Cardiac muscle cell (in vitro differentiated cells and primary cell): ENCODE measurements around the gene CHAF1B. TPM values are rescaled to one million over a fixed set of nuclear protein-coding genes. Genes with fewer than 3 reads are reported as not detected.
"Not testable (repeated sequence)": the region's sequence is repeated elsewhere in the genome, so short reads cannot be mapped to it uniquely, and the experiment has no call there.

Experiments used
- DNase-seq, 2 donors: peaks; one replicate each; pipeline versions ENCODE4 v3.0.0 to v3.0.0-alpha.2; 2010 to 2017; ENCODE audit warnings: low read depth in 1 of 2, low spot score in 1 of 2
- H3K27ac ChIP-seq: fragments of 200-600 bp; sonication (generic); 2 replicates; pipeline ENCODE4 v1.5.1; 2016
- H3K27me3 ChIP-seq: fragments of 200-600 bp; sonication (generic); 2 replicates; pipeline ENCODE4 v1.6.0; 2016; ENCODE audit warnings: control low read depth
- H3K36me3 ChIP-seq: fragments of 200-600 bp; sonication (generic); 2 replicates; pipeline ENCODE4 v1.5.1; 2016; ENCODE audit warnings: control low read depth
- H3K4me1 ChIP-seq: fragments of 200-600 bp; sonication (generic); 2 replicates; pipeline ENCODE4 v1.8.1; 2017; ENCODE audit warnings: low read depth, mild to moderate bottlenecking, mixed run types
- H3K4me3 ChIP-seq: fragments of 200-600 bp; sonication (generic); 2 replicates; pipeline ENCODE4 v1.5.1; 2016; ENCODE audit warnings: mild to moderate bottlenecking
- H3K9me3 ChIP-seq: fragments of 200-600 bp; sonication (generic); 2 replicates; pipeline ENCODE4 v1.5.1; 2017; ENCODE audit warnings: low read depth, mild to moderate bottlenecking, control low read depth
- CTCF ChIP-seq: IDR thresholded peaks from 2 replicates; pipeline ENCODE4 v1.5.1; 2012; ENCODE audit warnings: low read depth, mild to moderate bottlenecking, low read length
- polyA plus RNA-seq: library from polyadenylated mRNA; unstranded; fragments of >200 nt; fragmentation: Nextera tagmentation; extraction: Ambion mirVana; gene quantifications from 2 replicates; pipeline ENCODE4 v1.2.1, GENCODE V29; 2016
- total RNA-seq: library from RNA; depleted of rRNA; stranded (reverse); fragments of >200 nt; gene quantifications from 2 replicates; pipeline ENCODE4 v1.2.3, GENCODE V29; 2016

The CHAF1B gene
- total and polyA plus RNA-seq, 2 experiments from 2014 or later, result 3.1 to 5.0 TPM

GRCh38 chr21:36381841-36382589 is 3.2 kb upstream of the CHAF1B start:
- Histone ChIP-seq H3K9me3 (no peaks in the 10 kb centered on the region), H3K4me3 (no peak overlapping the region), H3K27me3 (no peaks in the 10 kb centered on the region), H3K4me1 (no peaks in the 10 kb centered on the region), H3K36me3 (peaks cover 11% of the 10 kb centered on the region), H3K27ac (no peak overlapping the region)
- DNase-seq, result peak in 1 of 2 donors; percentile 11
- TF ChIP-seq CTCF, result no peak

- not testable (repeated sequence) for H3K4me1 ChIP-seq, H3K4me3 ChIP-seq, H3K27ac ChIP-seq, H3K9me3 ChIP-seq, H3K36me3 ChIP-seq, DNase-seq, H3K27me3 ChIP-seq
Observed at GRCh38 chr21:36382722-36383121, 2.5 kb upstream of the CHAF1B start.

- no peaks in the 10 kb centered on the region for H3K9me3 ChIP-seq
- H3K27me3 ChIP-seq, result no peaks in the 10 kb centered on the region
- DNase-seq, result no peak
- no peaks in the 10 kb centered on the region for H3K4me1 ChIP-seq
- no peak for TF ChIP-seq CTCF
- no peak overlapping the region for H3K27ac ChIP-seq
- no peaks in the 10 kb centered on the region for H3K36me3 ChIP-seq
- H3K4me3 ChIP-seq, result peak overlapping the region; percentile 50
Observed at GRCh38 chr21:36384885-36385232, 333 bp upstream of the CHAF1B start.

GRCh38 chr21:36386031-36386642 is 945 bp downstream of the CHAF1B start:
- Histone ChIP-seq H3K9me3 (no peaks in the 10 kb centered on the region), H3K4me1 (no peaks in the 10 kb centered on the region), H3K36me3 (no peaks in the 10 kb centered on the region), H3K4me3 (peak overlapping the region; percentile 50), H3K27me3 (no peaks in the 10 kb centered on the region), H3K27ac (no peak overlapping the region)
- no peak for TF ChIP-seq CTCF
- peak in 1 of 2 donors; percentile 14 for DNase-seq

- DNase-seq, result no peak
- no peaks in the 10 kb centered on the region for H3K27me3 ChIP-seq
- no peaks in the 10 kb centered on the region for H3K36me3 ChIP-seq
- TF ChIP-seq CTCF, result no peak
- no peak overlapping the region for H3K27ac ChIP-seq
- no peaks in the 10 kb centered on the region for H3K4me1 ChIP-seq
- H3K9me3 ChIP-seq, result no peaks in the 10 kb centered on the region
- H3K4me3 ChIP-seq, result no peak overlapping the region
Observed at GRCh38 chr21:36388096-36388495, 2.9 kb downstream of the CHAF1B start.

- DNase-seq, result peak in 1 of 2 donors; percentile 53
- Histone ChIP-seq H3K27me3 (no peaks in the 10 kb centered on the region), H3K27ac (no peak overlapping the region), H3K4me1 (no peaks in the 10 kb centered on the region), H3K9me3 (no peaks in the 10 kb centered on the region), H3K4me3 (no peak overlapping the region), H3K36me3 (no peaks in the 10 kb centered on the region)
- TF ChIP-seq CTCF, result peak; percentile 13
Observed at GRCh38 chr21:36388835-36389234, 3.6 kb downstream of the CHAF1B start.

- not testable (repeated sequence) for H3K36me3 ChIP-seq, H3K27ac ChIP-seq, H3K4me1 ChIP-seq, DNase-seq, H3K9me3 ChIP-seq, H3K4me3 ChIP-seq, H3K27me3 ChIP-seq
Observed at GRCh38 chr21:36391649-36392048, 6.5 kb downstream of the CHAF1B start.
